ENCODE measurements around the gene EGF. TPM values are rescaled to one million over a fixed set of nuclear protein-coding genes. Genes with fewer than 3 reads are reported as not detected.
A peak's percentile ranks its signal among the peaks of the same experiment; 100 is the strongest.

EGF gene
- total RNA-seq, 1 donor from 2014 or later = not detected

GRCh38 chr4:110002326-110002725 is 89.6 kb downstream of the EGF start:
- Mint-ChIP-seq H3K36me3 (ENCODE audit: unreplicated experiment) (no peaks in the 10 kb centered on the region), H3K4me1 (ENCODE audit: low read depth, unreplicated experiment) (no peaks in the 10 kb centered on the region), H3K27me3 (ENCODE audit: unreplicated experiment) (peaks cover 2% of the 10 kb centered on the region), H3K4me3 (ENCODE audit: unreplicated experiment) (no peak overlapping the region), H3K27ac (ENCODE audit: unreplicated experiment) (no peak overlapping the region), H3K9me3 (ENCODE audit: unreplicated experiment) (no peaks in the 10 kb centered on the region)
- DNase-seq = no peak
- TF ChIP-seq CTCF (IDR thresholded peaks at IDR 0.05; ENCODE audit: partially characterized antibody, unreplicated experiment) = no peak

- Mint-ChIP-seq H3K27ac (ENCODE audit: unreplicated experiment) (no peak overlapping the region), H3K9me3 (ENCODE audit: unreplicated experiment) (no peaks in the 10 kb centered on the region), H3K27me3 (ENCODE audit: unreplicated experiment) (peaks cover 2% of the 10 kb centered on the region), H3K4me1 (ENCODE audit: low read depth, unreplicated experiment) (no peaks in the 10 kb centered on the region), H3K4me3 (ENCODE audit: unreplicated experiment) (no peak overlapping the region), H3K36me3 (ENCODE audit: unreplicated experiment) (no peaks in the 10 kb centered on the region)
- no peak for DNase-seq
- no peak for TF ChIP-seq CTCF (IDR thresholded peaks at IDR 0.05; ENCODE audit: partially characterized antibody, unreplicated experiment)
Measured at GRCh38 chr4:110003401-110004187, 90.9 kb downstream of the EGF start.

- DNase-seq = no peak
- peaks cover 1% of the 10 kb centered on the region for H3K4me1 Mint-ChIP-seq (ENCODE audit: low read depth, unreplicated experiment)
- no peak overlapping the region for H3K4me3 Mint-ChIP-seq (ENCODE audit: unreplicated experiment)
- H3K36me3 Mint-ChIP-seq (ENCODE audit: unreplicated experiment) = no peaks in the 10 kb centered on the region
- H3K27me3 Mint-ChIP-seq (ENCODE audit: unreplicated experiment) = peaks cover 2% of the 10 kb centered on the region
- no peak overlapping the region for H3K27ac Mint-ChIP-seq (ENCODE audit: unreplicated experiment)
- no peaks in the 10 kb centered on the region for H3K9me3 Mint-ChIP-seq (ENCODE audit: unreplicated experiment)
- no peak for TF ChIP-seq CTCF (IDR thresholded peaks at IDR 0.05; ENCODE audit: partially characterized antibody, unreplicated experiment)
Measured at GRCh38 chr4:110004556-110004955, 91.9 kb downstream of the EGF start.

GRCh38 chr4:110005461-110006056 is 92.9 kb downstream of the EGF start:
- no peak for DNase-seq
- Mint-ChIP-seq H3K27me3 (ENCODE audit: unreplicated experiment) (no peaks in the 10 kb centered on the region), H3K4me3 (ENCODE audit: unreplicated experiment) (no peak overlapping the region), H3K4me1 (ENCODE audit: low read depth, unreplicated experiment) (peaks cover 3% of the 10 kb centered on the region), H3K27ac (ENCODE audit: unreplicated experiment) (no peak overlapping the region), H3K36me3 (ENCODE audit: unreplicated experiment) (no peaks in the 10 kb centered on the region), H3K9me3 (ENCODE audit: unreplicated experiment) (no peaks in the 10 kb centered on the region)
- TF ChIP-seq CTCF (IDR thresholded peaks at IDR 0.05; ENCODE audit: partially characterized antibody, unreplicated experiment) = peak; percentile 69

- H3K4me3 Mint-ChIP-seq (ENCODE audit: unreplicated experiment) = no peak overlapping the region
- H3K27me3 Mint-ChIP-seq (ENCODE audit: unreplicated experiment) = no peaks in the 10 kb centered on the region
- no peak for DNase-seq
- no peaks in the 10 kb centered on the region for H3K36me3 Mint-ChIP-seq (ENCODE audit: unreplicated experiment)
- no peak overlapping the region for H3K27ac Mint-ChIP-seq (ENCODE audit: unreplicated experiment)
- no peak for TF ChIP-seq CTCF (IDR thresholded peaks at IDR 0.05; ENCODE audit: partially characterized antibody, unreplicated experiment)
- H3K4me1 Mint-ChIP-seq (ENCODE audit: low read depth, unreplicated experiment) = peaks cover 3% of the 10 kb centered on the region
- H3K9me3 Mint-ChIP-seq (ENCODE audit: unreplicated experiment) = no peaks in the 10 kb centered on the region
Measured at GRCh38 chr4:110007217-110007616, 94.5 kb downstream of the EGF start.

Measured in glutamatergic neuron (in vitro differentiated cells).